Measurements from ENCODE around the gene RPL36A.

DNA sequence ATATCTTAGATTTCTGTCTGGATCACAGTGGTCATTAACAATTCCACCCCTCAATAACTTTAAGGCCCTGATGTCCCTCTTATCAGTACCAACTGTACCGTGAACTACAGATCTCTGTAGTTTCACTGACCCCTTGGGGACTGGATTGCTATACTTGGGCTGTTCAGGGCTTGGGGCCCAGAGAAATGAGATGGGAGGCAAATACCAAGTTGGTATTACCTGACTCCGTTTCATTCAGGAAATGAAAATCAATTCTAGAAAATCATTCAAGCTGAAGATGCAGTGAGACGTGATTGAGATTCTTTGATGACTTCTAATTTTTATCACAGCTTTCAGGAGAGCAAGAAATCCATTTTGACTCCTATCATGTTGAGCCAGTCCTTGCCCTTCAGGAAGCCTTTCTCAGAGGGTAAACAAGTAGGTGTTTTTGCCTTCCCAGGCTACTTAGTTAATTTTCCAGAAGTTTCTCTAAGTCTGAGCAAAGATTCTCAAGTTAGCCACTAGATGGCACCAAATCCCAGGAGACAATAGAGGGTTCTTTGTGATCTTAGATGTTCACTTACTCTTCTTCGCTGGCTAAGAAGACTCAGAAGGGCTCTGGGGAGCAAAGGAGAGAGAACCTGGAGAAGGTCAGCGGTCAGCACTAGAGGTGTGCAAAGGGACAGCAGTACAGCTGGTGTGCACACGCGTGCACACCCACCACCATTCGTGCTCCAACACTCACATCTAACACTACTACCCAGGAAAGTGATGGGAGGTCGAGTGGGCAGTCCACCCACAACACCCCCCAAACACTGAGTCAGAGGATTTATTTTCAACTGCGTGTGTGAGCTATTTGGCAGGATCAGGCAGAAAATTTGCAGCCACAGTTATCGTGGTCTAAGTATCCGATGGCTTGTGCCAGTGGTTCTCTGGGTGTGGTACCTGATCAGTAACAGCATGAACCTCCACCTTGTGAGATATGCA is 24.7 kb downstream of the RPL36A start:
- TF ChIP-seq, protein P1, sequence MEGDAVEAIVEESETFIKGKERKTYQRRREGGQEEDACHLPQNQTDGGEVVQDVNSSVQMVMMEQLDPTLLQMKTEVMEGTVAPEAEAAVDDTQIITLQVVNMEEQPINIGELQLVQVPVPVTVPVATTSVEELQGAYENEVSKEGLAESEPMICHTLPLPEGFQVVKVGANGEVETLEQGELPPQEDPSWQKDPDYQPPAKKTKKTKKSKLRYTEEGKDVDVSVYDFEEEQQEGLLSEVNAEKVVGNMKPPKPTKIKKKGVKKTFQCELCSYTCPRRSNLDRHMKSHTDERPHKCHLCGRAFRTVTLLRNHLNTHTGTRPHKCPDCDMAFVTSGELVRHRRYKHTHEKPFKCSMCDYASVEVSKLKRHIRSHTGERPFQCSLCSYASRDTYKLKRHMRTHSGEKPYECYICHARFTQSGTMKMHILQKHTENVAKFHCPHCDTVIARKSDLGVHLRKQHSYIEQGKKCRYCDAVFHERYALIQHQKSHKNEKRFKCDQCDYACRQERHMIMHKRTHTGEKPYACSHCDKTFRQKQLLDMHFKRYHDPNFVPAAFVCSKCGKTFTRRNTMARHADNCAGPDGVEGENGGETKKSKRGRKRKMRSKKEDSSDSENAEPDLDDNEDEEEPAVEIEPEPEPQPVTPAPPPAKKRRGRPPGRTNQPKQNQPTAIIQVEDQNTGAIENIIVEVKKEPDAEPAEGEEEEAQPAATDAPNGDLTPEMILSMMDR (IDR thresholded peaks at IDR 0.05), result peak; percentile 72
- TF ChIP-seq EZH2 (IDR thresholded peaks at IDR 0.05; ENCODE audit: borderline replicate concordance, insufficient read depth, low read depth, low read length, poor library complexity, severe bottlenecking), result no peak

Data from B cell (primary cell).